Endothelial cell of umbilical vein (primary cell): ENCODE results near the gene OCA2. TPM values are rescaled to one million over a fixed set of nuclear protein-coding genes. Genes with fewer than 3 reads are reported as not detected.

ENCODE experiments used
- BruUV-seq: library from RNA; stranded (reverse); fragments of 400-500 nt; replicated peaks from 2 replicates; lab custom pipeline; 2021; lab: Mats Ljungman, UMichigan
- CTCF ChIA-PET: fragments of 300-600, 350-600 bp; sonication (Branson Sonifier 250); formaldehyde crosslinking; loops from one replicate; lab custom pipeline; 2021; ENCODE audit warnings: antibody characterized with exemption, inconsistent platforms; lab: Charles Lee
- POLR2A ChIA-PET: fragments of 300-600, 350-600 bp; sonication (Branson Sonifier 250); formaldehyde crosslinking; loops from one replicate; lab custom pipeline; 2021; ENCODE audit warnings: antibody characterized with exemption, inconsistent platforms; lab: Charles Lee
- DNase-seq: peaks from one replicate; pipeline ENCODE4 v3.0.0-alpha.2; 2011; ENCODE audit warnings: low read depth, low spot score
- FAIRE-seq: peaks from 2 replicates; lab custom pipeline; 2011; peaks lifted over from hg19 to GRCh38; lab: Jason Lieb, UNC
- H2AFZ ChIP-seq: 2 replicates; pipeline ENCODE4 v1.6.0; 2012; ENCODE audit warnings: low read depth, low read length, control low read depth, inconsistent platforms
- H3K27ac ChIP-seq: 2 replicates; pipeline ENCODE4 v1.5.1; 2011; ENCODE audit warnings: low read depth, mild to moderate bottlenecking, control low read depth, low read length, moderate library complexity; ENCODE audit not compliant: insufficient read depth
- H3K27me3 ChIP-seq, 2 experiments: 2 replicates each; pipeline versions ENCODE4 v1.6.0 to v1.6.1; 2011; ENCODE audit warnings: low read length in 2 of 2, mixed read lengths in 1 of 2; ENCODE audit not compliant: control insufficient read depth in 2 of 2, insufficient read depth in 2 of 2
- H3K36me3 ChIP-seq, 2 experiments: 2 replicates in 1 of 2; 3 replicates in 1 of 2; pipeline ENCODE4 v1.5.1; 2011; ENCODE audit warnings: low read length in 2 of 2, mild to moderate bottlenecking in 1 of 2, moderate library complexity in 1 of 2; ENCODE audit not compliant: control insufficient read depth in 2 of 2, insufficient read depth in 2 of 2; ENCODE audit errors: extremely low read depth in 1 of 2
- H3K4me1 ChIP-seq: 3 replicates; pipeline ENCODE4 v1.5.1; 2011; ENCODE audit warnings: mild to moderate bottlenecking, low read length; ENCODE audit not compliant: control insufficient read depth, insufficient read depth; ENCODE audit errors: extremely low read depth
- H3K4me2 ChIP-seq: 2 replicates; pipeline ENCODE4 v1.6.1; 2011; ENCODE audit warnings: low read length, control low read depth, mixed read lengths; ENCODE audit not compliant: insufficient read depth
- H3K4me3 ChIP-seq, 3 experiments: fragments of 200-600 bp in 1 of 3; sonication (generic), shearing (Covaris generic) in 1 of 3; replicated peaks in 1 of 3; 2 replicates each; pipeline ENCODE4 v1.5.1; 2011 to 2016; ENCODE audit warnings: control low read depth in 3 of 3, low read length in 3 of 3, mild to moderate bottlenecking in 2 of 3, inconsistent platforms in 1 of 3, low read depth in 1 of 3, moderate library complexity in 1 of 3; ENCODE audit not compliant: insufficient read depth in 1 of 3
- H3K79me2 ChIP-seq: 2 replicates; pipeline ENCODE4 v1.6.0; 2012; ENCODE audit warnings: low read length, inconsistent platforms; ENCODE audit not compliant: control insufficient read depth, insufficient read depth
- H3K9ac ChIP-seq: replicated peaks from 2 replicates; pipeline ENCODE3; 2011; ENCODE audit warnings: low read length, control low read depth; ENCODE audit not compliant: insufficient read depth; ENCODE audit errors: extremely low read depth
- H3K9me1 ChIP-seq: replicated peaks from 3 replicates; pipeline ENCODE4 v1.6.0; 2011; ENCODE audit warnings: mild to moderate bottlenecking, low read length; ENCODE audit not compliant: control insufficient read depth, insufficient read depth; ENCODE audit errors: extremely low read depth
- H3K9me3 ChIP-seq: replicated peaks from 2 replicates; pipeline ENCODE4 v1.5.1; 2012; ENCODE audit warnings: low read length, inconsistent platforms; ENCODE audit not compliant: control insufficient read depth, insufficient read depth
- H4K20me1 ChIP-seq: replicated peaks from 2 replicates; pipeline ENCODE3; 2011; ENCODE audit warnings: mild to moderate bottlenecking, low read length; ENCODE audit not compliant: control insufficient read depth, insufficient read depth; ENCODE audit errors: extremely low read depth
- CTCF ChIP-seq, 2 donors: IDR thresholded peaks; 1 replicate in 1 of 2; 2 replicates in 1 of 2; pipeline ENCODE4 v1.5.1; 2011; ENCODE audit warnings: low read length in 2 of 2, mild to moderate bottlenecking in 2 of 2, moderate library complexity in 2 of 2, control low read depth in 1 of 2, inconsistent platforms in 1 of 2, low read depth in 1 of 2; ENCODE audit not compliant: insufficient read depth in 1 of 2; ENCODE audit errors: extremely low read depth in 1 of 2
- EZH2 ChIP-seq: IDR thresholded peaks from 2 replicates; pipeline ENCODE4 v1.6.1; 2012; ENCODE audit warnings: borderline replicate concordance, low read depth, mild to moderate bottlenecking, moderate library complexity, low read length, inconsistent platforms; ENCODE audit not compliant: severe bottlenecking
- FOS ChIP-seq: IDR thresholded peaks from 2 replicates; pipeline ENCODE4 v1.6.1; 2011; ENCODE audit warnings: mild to moderate bottlenecking, low read length, moderate library complexity, borderline replicate concordance; ENCODE audit not compliant: insufficient read depth
- GATA2 ChIP-seq: IDR thresholded peaks from 2 replicates; pipeline ENCODE4 v1.7.0; 2011; ENCODE audit warnings: low read depth, mild to moderate bottlenecking, moderate library complexity, mixed read lengths, low read length; ENCODE audit not compliant: insufficient read length, insufficient read depth
- JUN ChIP-seq: IDR thresholded peaks from 2 replicates; pipeline ENCODE4 v1.6.1; 2011; ENCODE audit warnings: borderline replicate concordance, low read depth; ENCODE audit not compliant: insufficient read length, insufficient read depth
- MYC ChIP-seq: IDR thresholded peaks from one replicate; pipeline ENCODE4 v1.6.1; 2011; ENCODE audit warnings: mild to moderate bottlenecking, low read depth, low read length
- POLR2A ChIP-seq: IDR thresholded peaks from 2 replicates; pipeline ENCODE4 v1.6.1; 2012; ENCODE audit warnings: low read depth, mild to moderate bottlenecking, control low read depth, low read length
- POLR2AphosphoS5 ChIP-seq: IDR thresholded peaks from 2 replicates; pipeline ENCODE4 v1.6.1; 2012; ENCODE audit warnings: low read depth, mild to moderate bottlenecking, control low read depth, low read length, moderate library complexity; ENCODE audit not compliant: insufficient read depth
- dilution Hi-C: fragments of 300-500 bp; cut with MboI; formaldehyde crosslinking; loops from one replicate; pipeline ENCODE4 v1.15.0; 2019; ENCODE audit warnings: low sequenced_read_pairs; ENCODE audit not compliant: extremely low pct_ligation_motif_present
- intact Hi-C: fragments of 100-400 bp; cut with micrococcal nuclease; formaldehyde crosslinking; loops from one replicate; pipeline ENCODE4 v1.10.0; 2022
- polyA plus RNA-seq, 4 experiments: library from polyadenylated mRNA; depleted of rRNA in 3 of 4; stranded (reverse) in 3 of 4; unstranded in 1 of 4; fragments of >200 nt; gene quantifications; 2 replicates each; pipeline versions ENCODE4 v1.2.1 to v1.2.3, GENCODE V29; 2011 to 2012; ENCODE audit warnings: missing spikeins in 1 of 4
- total RNA-seq: library from RNA; stranded (reverse); gene quantifications from 2 replicates; pipeline ENCODE4 v1.2.3, GENCODE V29; 2021
- TF ChIP-seq, protein P1 (sequence below): IDR thresholded peaks from 2 replicates; pipeline ENCODE4 v1.6.1; 2011; ENCODE audit not compliant: insufficient read depth, insufficient read length

Gene OCA2
- total and polyA plus RNA-seq, 2 donors (not counting 3 experiments of a cell fraction or from before 2014, with no cell fraction given), result not detected

GRCh38 chr15:28112101-28112760, 13.1 kb upstream of the OCA2 start:
- Histone ChIP-seq H2AFZ (no peak overlapping the region), H3K4me3 (no peak overlapping the region), H3K4me2 (no peak overlapping the region), H3K4me1 (peaks cover 2% of the 10 kb centered on the region), H3K9me3 (no peaks in the 10 kb centered on the region), H3K9me1 (no peaks in the 10 kb centered on the region), H3K79me2 (no peaks in the 10 kb centered on the region), H3K36me3 (peaks cover 9 to 50% of the 10 kb centered on the region in 2 experiments), H3K27me3 (no peaks in the 10 kb centered on the region), H3K27ac (no peak overlapping the region), H3K9ac (no peak overlapping the region), H4K20me1 (no peaks in the 10 kb centered on the region)
- BruUV-seq, result no TSS peak
- no peak for DNase-seq
- POLR2A ChIA-PET, result no interaction called here
- no peak for FAIRE-seq
- dilution Hi-C loops, result no loop called here
- intact Hi-C loops, result no loop called here
- CTCF ChIA-PET, result interaction anchor here (0.9 kb wide), 1 partner anchor 14 kb away, joined by 3 read pairs; no protein-coding TSS in a partner anchor
- TF ChIP-seq, protein P1, sequence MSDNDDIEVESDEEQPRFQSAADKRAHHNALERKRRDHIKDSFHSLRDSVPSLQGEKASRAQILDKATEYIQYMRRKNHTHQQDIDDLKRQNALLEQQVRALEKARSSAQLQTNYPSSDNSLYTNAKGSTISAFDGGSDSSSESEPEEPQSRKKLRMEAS, result no peak
- TF ChIP-seq POLR2AphosphoS5 (no peak), CTCF (IDR thresholded peaks at IDR 0.05; ENCODE audit: extremely low read depth in 1 of 2, insufficient read depth in 1 of 2, low read depth in 1 of 2, low read length in 2 of 2) (no peak), JUN (no peak), EZH2 (no peak), POLR2A (no peak), FOS (no peak), MYC (no peak), GATA2 (no peak)
